CD4-positive, alpha-beta T cell treated with Interleukin-6 for 4 hours (primary cell): ENCODE data around the gene CHD9.
A peak's percentile ranks its signal among the peaks of the same experiment; 100 is the strongest.
"Not testable (repeated sequence)": the region's sequence is repeated elsewhere in the genome, so short reads cannot be mapped to it uniquely, and the experiment has no call there.

ENCODE experiments used
- DNase-seq: peaks from one replicate; pipeline ENCODE4 v3.0.0-alpha.2; 2020; ENCODE audit warnings: mixed read lengths

Gene CHD9

GRCh38 chr16:53291757-53292392 is 237.1 kb downstream of the CHD9 start:
- no peak for DNase-seq

DNA sequence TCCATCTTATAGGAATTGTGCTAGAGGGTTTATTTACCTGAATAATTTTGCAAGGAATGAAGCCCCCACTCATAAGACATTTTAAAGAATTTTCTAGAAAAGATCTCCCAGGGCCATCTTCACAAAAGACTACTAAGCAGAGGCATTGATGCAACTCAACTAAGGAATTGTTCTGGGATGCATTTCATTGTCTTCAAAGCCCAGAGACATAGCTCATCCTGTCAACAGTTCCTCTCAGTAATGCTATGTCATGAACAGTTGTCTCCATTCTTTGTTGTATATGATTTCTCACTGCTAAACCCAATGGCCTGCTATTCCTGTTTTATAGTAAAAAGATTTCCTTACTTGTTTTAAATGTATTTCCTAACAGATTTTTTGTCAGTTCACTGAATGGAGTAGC is 242.7 kb downstream of the CHD9 start:
- DNase-seq, result no peak

DNA sequence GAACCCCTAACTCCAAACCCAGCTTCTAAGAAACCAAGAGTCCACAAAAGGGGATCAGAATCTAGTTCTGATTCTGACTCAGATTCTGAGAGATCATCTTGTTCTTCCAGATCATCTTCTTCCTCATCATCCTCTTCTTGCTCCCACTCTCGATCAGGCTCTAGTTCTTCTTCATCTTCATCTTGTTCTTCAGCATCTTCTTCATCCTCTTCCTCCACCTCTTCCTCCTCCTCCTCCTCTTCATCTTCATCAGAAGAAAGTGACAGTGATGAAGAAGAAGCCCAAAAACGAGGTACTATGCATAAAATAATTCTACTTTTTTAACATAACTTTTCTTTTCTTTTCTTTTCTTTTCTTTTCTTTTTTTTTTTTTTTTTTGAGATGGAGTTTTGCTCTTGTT is 249.5 kb downstream of the CHD9 start:
- DNase-seq, result no peak

GRCh38 chr16:53305743-53306142 is 251.0 kb downstream of the CHD9 start:
- no peak for DNase-seq

GRCh38 chr16:53309457-53309856 is 254.7 kb downstream of the CHD9 start:
- no peak for DNase-seq

DNA sequence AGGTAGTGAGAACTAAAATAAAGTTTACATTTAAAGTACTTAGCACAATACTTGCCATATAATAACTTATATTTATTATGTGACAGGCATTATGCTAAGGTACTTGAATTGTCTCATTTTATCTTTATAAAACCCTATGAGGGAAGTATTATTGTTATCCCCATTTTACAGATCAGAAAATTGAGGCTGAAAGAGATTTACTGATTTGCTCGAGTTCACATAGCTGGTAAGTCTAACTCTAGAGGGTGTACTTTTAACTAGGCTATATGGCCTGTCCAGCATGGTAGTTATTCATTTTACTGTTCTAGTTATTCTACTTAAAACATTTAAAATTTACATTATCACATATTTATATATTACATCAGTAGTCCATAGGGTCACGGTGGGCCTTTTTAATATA is 266.2 kb downstream of the CHD9 start:
- DNase-seq, result no peak

DNA sequence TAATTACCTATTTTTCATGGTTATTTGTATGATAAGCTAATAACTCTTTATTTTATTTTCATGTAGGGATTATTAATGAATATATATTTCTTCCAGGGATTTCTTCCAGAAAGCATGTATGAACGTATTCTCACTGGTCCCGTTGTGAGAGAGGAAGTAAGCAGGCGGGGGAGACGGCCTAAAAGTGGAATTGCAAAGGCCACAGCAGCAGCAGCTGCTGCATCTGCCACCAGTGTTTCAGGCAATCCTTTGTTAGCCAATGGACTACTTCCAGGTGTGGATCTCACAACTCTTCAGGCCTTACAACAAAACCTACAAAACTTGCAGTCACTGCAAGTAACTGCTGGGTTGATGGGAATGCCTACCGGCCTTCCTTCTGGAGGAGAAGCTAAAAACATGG is 269.1 kb downstream of the CHD9 start:
- no peak for DNase-seq

- not testable (repeated sequence) for DNase-seq
These were observed 276.2 kb downstream of the CHD9 start for GRCh38 chr16:53330991-53331390.

GRCh38 chr16:53334581-53334980 is 279.8 kb downstream of the CHD9 start:
- no peak for DNase-seq

DNA sequence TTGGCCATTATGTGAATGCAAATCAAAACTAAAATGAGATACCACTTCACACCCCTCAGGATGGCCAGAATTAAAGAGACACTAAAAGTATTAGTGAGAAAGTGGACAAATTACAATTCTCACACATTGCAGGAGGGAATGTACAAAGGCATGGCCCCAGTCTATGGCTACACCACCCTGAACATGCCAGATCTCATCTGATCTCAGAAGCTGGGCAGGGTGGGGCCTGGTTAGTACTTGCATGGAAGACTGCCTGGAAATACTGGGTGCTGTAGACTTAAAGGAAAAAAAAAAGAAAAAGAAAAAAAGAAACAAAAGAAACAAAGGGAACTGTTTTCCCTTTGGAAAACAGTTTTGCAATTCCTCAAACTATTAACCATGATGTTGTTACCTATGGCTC is 282.5 kb downstream of the CHD9 start:
- DNase-seq, result no peak

DNA sequence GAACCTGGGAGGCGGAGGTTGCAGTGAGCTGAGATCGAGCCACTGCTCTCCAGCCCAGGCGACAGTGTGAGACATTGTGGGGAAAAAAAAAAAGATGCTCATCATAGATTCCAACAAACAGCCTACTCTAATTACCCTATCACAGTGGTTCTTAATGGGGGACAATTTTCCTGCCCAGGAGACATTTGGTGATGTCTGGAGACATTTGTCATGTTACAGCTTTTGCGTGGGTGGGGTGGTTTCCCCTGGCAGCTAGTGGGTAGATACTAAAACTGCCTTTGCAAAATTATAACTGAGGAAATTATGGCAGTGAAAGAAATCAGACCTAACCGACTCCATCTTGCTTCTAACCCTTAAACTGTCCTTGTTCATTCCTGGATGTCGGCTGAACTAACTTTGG is 287.0 kb downstream of the CHD9 start:
- no peak for DNase-seq

- DNase-seq, result no peak
These were observed 300.3 kb downstream of the CHD9 start for GRCh38 chr16:53355064-53355463.

GRCh38 chr16:53356478-53357207 is 301.9 kb downstream of the CHD9 start:
- DNase-seq, result no peak

DNA sequence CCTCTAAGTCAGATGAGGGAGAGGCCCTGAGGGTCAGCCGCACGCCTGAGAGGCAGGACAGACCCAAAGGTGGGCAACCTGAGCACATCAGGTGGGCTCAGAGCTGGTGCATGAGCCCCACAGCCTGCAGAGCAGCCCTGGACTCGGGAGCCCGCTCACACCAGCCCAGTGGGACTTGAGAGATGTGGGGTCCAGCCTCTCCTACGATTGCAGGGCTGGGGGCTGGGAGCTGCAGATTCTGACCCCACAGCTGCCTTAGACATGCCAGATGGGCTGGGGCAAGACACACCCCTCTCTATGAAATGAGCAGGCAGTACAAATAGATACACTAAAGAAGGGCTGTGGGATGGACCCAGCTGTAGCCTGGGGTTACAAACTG is 302.4 kb downstream of the CHD9 start:
- no peak for DNase-seq

DNA sequence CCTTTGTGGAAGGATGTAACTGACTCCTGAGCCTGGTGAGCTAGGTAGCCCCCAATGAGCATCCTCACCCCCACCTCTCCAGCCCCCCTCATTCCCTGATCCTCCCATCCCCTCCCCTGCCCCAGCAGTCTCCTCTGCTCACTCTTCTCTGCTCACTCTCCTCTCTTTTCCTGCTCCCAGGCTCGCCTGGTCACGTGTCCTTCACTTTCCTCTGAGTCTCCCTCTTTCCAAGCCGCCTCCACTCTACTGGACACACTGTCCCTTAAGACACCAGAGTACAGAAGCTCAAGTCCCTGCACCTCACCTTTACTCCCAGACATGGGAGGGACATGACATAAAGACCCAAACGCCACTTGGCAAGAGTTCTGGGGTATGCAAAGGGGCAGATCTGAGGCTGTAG is 303.2 kb downstream of the CHD9 start:
- no peak for DNase-seq

DNA sequence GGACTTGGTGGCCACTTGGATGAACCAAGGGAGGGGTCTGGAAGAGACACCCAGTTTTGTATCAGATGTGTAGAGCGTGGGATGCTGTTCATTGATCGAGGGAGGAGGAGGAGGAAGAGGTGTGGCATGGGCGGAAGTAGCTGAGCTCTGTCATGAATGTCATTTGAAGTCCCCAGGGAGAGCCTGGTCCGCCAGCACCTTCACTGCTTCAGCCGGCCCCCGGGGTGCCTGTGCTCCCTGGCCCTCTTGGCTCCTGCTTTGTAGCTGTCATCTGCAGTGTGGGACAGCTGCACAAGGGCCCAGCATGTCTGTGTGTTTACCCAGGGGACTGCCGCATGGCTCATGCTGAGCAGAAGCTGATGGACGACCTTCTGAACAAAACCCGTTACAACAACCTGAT is 304.1 kb downstream of the CHD9 start:
- DNase-seq, result no peak

- no peak for DNase-seq
These were observed 315.1 kb downstream of the CHD9 start for GRCh38 chr16:53369921-53370320.

DNA sequence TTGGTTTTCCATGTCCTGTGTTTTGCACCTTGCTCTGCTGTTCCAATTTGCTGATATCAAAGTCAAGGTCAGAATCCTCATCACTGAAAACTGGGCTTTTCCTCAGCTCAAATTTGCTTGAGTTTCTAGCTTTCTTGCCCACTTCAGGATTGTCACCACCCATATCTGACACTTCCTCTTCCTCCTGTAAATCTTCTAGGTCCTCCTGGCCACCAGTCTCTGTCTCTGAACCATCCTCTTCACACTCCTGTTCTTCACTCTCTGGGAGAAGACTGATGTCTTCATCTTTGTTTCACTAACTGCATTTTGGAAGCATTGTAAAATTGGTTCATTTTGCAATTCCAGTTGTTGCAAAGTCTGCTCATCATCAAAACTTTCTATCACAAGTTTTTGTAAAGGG is 316.0 kb downstream of the CHD9 start:
- DNase-seq, result no peak

GRCh38 chr16:53372992-53373871 is 318.4 kb downstream of the CHD9 start:
- peak; percentile 92 for DNase-seq

DNA sequence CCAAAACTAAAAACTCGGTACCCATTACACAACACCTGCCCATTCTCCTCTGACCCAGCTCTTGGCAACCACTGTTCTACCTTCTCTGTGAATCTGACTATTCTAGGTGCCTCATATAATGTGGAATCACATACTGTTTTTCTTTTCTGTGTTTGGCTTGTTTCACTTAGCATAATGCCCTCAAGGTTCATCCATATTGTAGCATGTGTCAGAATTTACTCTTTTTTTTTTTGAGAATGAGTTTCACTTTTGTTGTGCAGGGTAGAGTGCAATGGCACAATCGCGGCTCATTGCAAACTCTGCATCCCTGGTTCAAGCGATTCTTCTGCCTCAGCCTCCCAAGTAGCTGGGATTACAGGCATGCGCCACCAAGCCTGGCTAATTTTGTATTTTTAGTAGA is 320.0 kb downstream of the CHD9 start:
- DNase-seq, result no peak

- DNase-seq, result no peak
These were observed 323.3 kb downstream of the CHD9 start for GRCh38 chr16:53378138-53378537.
